HEK293 (cell line): Measurements from ENCODE around the gene GNAZ.

Experiments used
- CTCF ChIA-PET: fragments of 350-600 bp; formaldehyde crosslinking; extraction: SDS; loops from one replicate; lab custom pipeline; 2021; ENCODE audit warnings: antibody characterized with exemption; lab: Yijun Ruan, JAX
- POLR2A ChIA-PET: fragments of 300-600 bp; formaldehyde crosslinking; extraction: SDS; loops from one replicate; lab custom pipeline; 2020; ENCODE audit warnings: antibody characterized with exemption, inconsistent platforms; lab: Yijun Ruan, JAX
- H3K27ac ChIP-seq: fragments of 200-500 bp; sonication (Bioruptor generic); 2 replicates; pipeline ENCODE4 v1.5.1; 2014; ENCODE audit warnings: low read depth, low read length, control low read depth, inconsistent platforms; ENCODE audit errors: extremely low read depth
- H3K36me3 ChIP-seq, 2 experiments: fragments of 200-500 bp in 1 of 2; sonication (Bioruptor generic) in 1 of 2; 1 replicate in 1 of 2; 2 replicates in 1 of 2; pipeline ENCODE4 v1.5.1; 2014 to 2017; ENCODE audit warnings: inconsistent platforms in 2 of 2, low read length in 2 of 2; ENCODE audit not compliant: control insufficient read depth in 2 of 2, insufficient read depth in 1 of 2
- H3K4me1 ChIP-seq: fragments of 200-500 bp; sonication (Bioruptor generic); 2 replicates; pipeline ENCODE4 v1.5.1; 2014; ENCODE audit warnings: mild to moderate bottlenecking, low read length, inconsistent platforms; ENCODE audit not compliant: control insufficient read depth, insufficient read depth
- H3K4me3 ChIP-seq: 2 replicates; pipeline ENCODE4 v1.5.1; 2011; ENCODE audit warnings: low read depth, mild to moderate bottlenecking, control low read depth, low read length, moderate library complexity
- H3K9me3 ChIP-seq: fragments of 200-500 bp; sonication (Bioruptor generic); 2 replicates; pipeline ENCODE4 v1.5.1; 2014; ENCODE audit warnings: low read depth, low read length, inconsistent platforms; ENCODE audit not compliant: control insufficient read depth, insufficient read depth
- GLIS2 ChIP-seq: fragments of 450-650 bp; formaldehyde crosslinking; IDR thresholded peaks from 2 replicates; pipeline ENCODE4 v1.5.1; 2016; ENCODE audit warnings: missing biosample characterization, missing genetic modification characterization
- HIC1 ChIP-seq: fragments of 450-650 bp; formaldehyde crosslinking; IDR thresholded peaks from 2 replicates; pipeline ENCODE4 v1.5.1; 2016; ENCODE audit warnings: missing biosample characterization, missing genetic modification characterization
- SALL2 ChIP-seq: fragments of 450-650 bp; formaldehyde crosslinking; IDR thresholded peaks from 2 replicates; pipeline ENCODE4 v1.5.0; 2017; ENCODE audit warnings: missing biosample characterization, mild to moderate bottlenecking, missing genetic modification characterization, borderline replicate concordance
- ZBTB8A ChIP-seq: fragments of 450-650 bp; formaldehyde crosslinking; IDR thresholded peaks from 2 replicates; pipeline ENCODE4 v1.5.1; 2016; ENCODE audit warnings: missing biosample characterization, missing genetic modification characterization
- ZNF174 ChIP-seq: fragments of 450-650 bp; formaldehyde crosslinking; IDR thresholded peaks from 2 replicates; pipeline ENCODE4 v1.5.0; 2017; ENCODE audit warnings: missing biosample characterization, mild to moderate bottlenecking, missing genetic modification characterization
- ZNF175 ChIP-seq: fragments of 450-650 bp; formaldehyde crosslinking; IDR thresholded peaks from 2 replicates; pipeline ENCODE4 v1.5.1; 2016; ENCODE audit warnings: missing biosample characterization, missing genetic modification characterization
- ZNF202 ChIP-seq: fragments of 450-650 bp; formaldehyde crosslinking; IDR thresholded peaks from 2 replicates; pipeline ENCODE4 v1.5.1; 2016; ENCODE audit warnings: missing biosample characterization, missing genetic modification characterization, borderline replicate concordance
- ZNF391 ChIP-seq: fragments of 450-650 bp; formaldehyde crosslinking; IDR thresholded peaks from 2 replicates; pipeline ENCODE4 v1.5.1; 2016; ENCODE audit warnings: low read depth, missing biosample characterization, missing genetic modification characterization, borderline replicate concordance
- ZNF423 ChIP-seq: fragments of 450-650 bp; formaldehyde crosslinking; IDR thresholded peaks from 2 replicates; pipeline ENCODE4 v1.5.1; 2016; ENCODE audit warnings: missing biosample characterization, missing genetic modification characterization
- ZNF426 ChIP-seq: fragments of 450-650 bp; formaldehyde crosslinking; IDR thresholded peaks from 2 replicates; pipeline ENCODE4 v1.5.1; 2017; ENCODE audit warnings: missing biosample characterization, missing genetic modification characterization, mild to moderate bottlenecking, inconsistent platforms, moderate library complexity
- ZNF449 ChIP-seq: fragments of 450-650 bp; formaldehyde crosslinking; IDR thresholded peaks from 2 replicates; pipeline ENCODE4 v1.5.1; 2017; ENCODE audit warnings: missing biosample characterization, mild to moderate bottlenecking, missing genetic modification characterization, moderate library complexity
- ZNF518A ChIP-seq: fragments of 450-650 bp; formaldehyde crosslinking; conservative IDR thresholded peaks from 2 replicates; pipeline ENCODE4 v1.5.1; 2016; ENCODE audit warnings: low read depth, missing biosample characterization, missing genetic modification characterization
- ZNF530 ChIP-seq: fragments of 450-650 bp; formaldehyde crosslinking; IDR thresholded peaks from 2 replicates; pipeline ENCODE4 v1.5.1; 2016; ENCODE audit warnings: low read depth, missing biosample characterization, missing genetic modification characterization
- ZNF621 ChIP-seq: fragments of 450-650 bp; formaldehyde crosslinking; IDR thresholded peaks from 2 replicates; pipeline ENCODE4 v1.5.1; 2017; ENCODE audit warnings: missing biosample characterization, missing genetic modification characterization
- ZNF629 ChIP-seq: fragments of 450-650 bp; formaldehyde crosslinking; IDR thresholded peaks from 2 replicates; pipeline ENCODE4 v1.5.1; 2017; ENCODE audit warnings: missing biosample characterization, missing genetic modification characterization
- ZNF670 ChIP-seq: fragments of 450-650 bp; formaldehyde crosslinking; IDR thresholded peaks from 2 replicates; pipeline ENCODE4 v1.5.1; 2016; ENCODE audit warnings: missing biosample characterization, missing genetic modification characterization, low read depth
- ZSCAN23 ChIP-seq: fragments of 450-650 bp; formaldehyde crosslinking; IDR thresholded peaks from 2 replicates; pipeline ENCODE4 v1.5.1; 2016; ENCODE audit warnings: missing biosample characterization, missing genetic modification characterization

GNAZ gene

GRCh38 chr22:23084453-23085350, 14.4 kb downstream of the GNAZ start:
- Histone ChIP-seq H3K27ac (no peak overlapping the region), H3K4me3 (no peak overlapping the region), H3K9me3 (no peaks in the 10 kb centered on the region), H3K4me1 (no peaks in the 10 kb centered on the region), H3K36me3 (peaks cover 0 to 3% of the 10 kb centered on the region in 2 experiments; a peak in 1 of 3 replicates)
- CTCF ChIA-PET, result interaction anchor here (0.6 to 0.7 kb wide), 3 partner anchors 47 to 128 kb away, joined by 3 read pairs; no protein-coding TSS in a partner anchor
- POLR2A ChIA-PET, result interaction anchor here (1.1 kb wide), 1 partner anchor 13 kb away, joined by 3 read pairs; no protein-coding TSS in a partner anchor
- TF ChIP-seq ZNF449 (tag by site-specific recombination) (no peak), ZNF629 (tag by site-specific recombination) (no peak), SALL2 (tag by site-specific recombination) (no peak), ZNF426 (no peak), ZNF670 (tag by site-specific recombination) (no peak), ZNF518A (tag by site-specific recombination) (no peak), ZNF391 (tag by site-specific recombination) (no peak), ZNF202 (tag by site-specific recombination) (no peak), HIC1 (tag by site-specific recombination) (no peak), GLIS2 (tag by site-specific recombination) (no peak), ZSCAN23 (tag by site-specific recombination) (no peak), ZNF530 (no peak), ZNF621 (tag by site-specific recombination) (no peak), ZNF175 (tag by site-specific recombination) (no peak), ZNF423 (tag by site-specific recombination) (no peak), ZNF174 (tag by site-specific recombination) (no peak), ZBTB8A (tag by site-specific recombination) (no peak)
- TF ChIP-seq, all 188 proteins: peak for 0
